WTC11 (cell line): ENCODE results near the gene NANOS1. TPM values are rescaled to one million over a fixed set of nuclear protein-coding genes. Genes with fewer than 3 reads are reported as not detected.

Experiments
- ATAC-seq: fragments of 200-7000 bp; cut with Tn5 transposase; 2 replicates; pipeline ENCODE4 v1.10.0; 2021; ENCODE audit warnings: mild to moderate bottlenecking, moderate library complexity
- CTCF ChIA-PET: fragments of 300-600 bp; sonication (Branson Sonifier 250); formaldehyde crosslinking; loops from one replicate; lab custom pipeline; 2021; ENCODE audit warnings: antibody characterized with exemption; lab: Charles Lee
- POLR2A ChIA-PET: fragments of 350-600 bp; sonication (Branson Sonifier 250); formaldehyde crosslinking; loops from one replicate; lab custom pipeline; 2021; ENCODE audit warnings: antibody characterized with exemption; lab: Charles Lee
- DNase-seq: peaks from one replicate; pipeline ENCODE4 v3.0.0; 2021; ENCODE audit warnings: low spot score
- H3K27ac Mint-ChIP-seq: 2 replicates; pipeline ENCODE4 v1.8.0; 2021; ENCODE audit warnings: mixed read lengths
- H3K27me3 Mint-ChIP-seq: 2 replicates; pipeline ENCODE4 v1.8.0; 2021; ENCODE audit warnings: low read depth, mild to moderate bottlenecking, moderate library complexity, mixed read lengths
- H3K36me3 Mint-ChIP-seq: 2 replicates; pipeline ENCODE4 v1.8.0; 2021; ENCODE audit warnings: mixed read lengths
- H3K4me1 Mint-ChIP-seq: 2 replicates; pipeline ENCODE4 v1.8.0; 2022; ENCODE audit warnings: mixed read lengths
- H3K4me3 Mint-ChIP-seq: 2 replicates; pipeline ENCODE4 v1.8.0; 2021; ENCODE audit warnings: mild to moderate bottlenecking, moderate library complexity, mixed read lengths
- H3K9me3 Mint-ChIP-seq: 2 replicates; pipeline ENCODE4 v1.8.0; 2021; ENCODE audit warnings: mixed read lengths
- CBFB ChIP-seq: sonication (generic); formaldehyde crosslinking; IDR thresholded peaks from 2 replicates; pipeline ENCODE4 v1.8.1; 2022; ENCODE audit warnings: mild to moderate bottlenecking, low read depth, missing genetic modification reagents
- ETV6 ChIP-seq: sonication (generic); formaldehyde crosslinking; IDR thresholded peaks from 2 replicates; pipeline ENCODE4 v1.8.1; 2022; ENCODE audit warnings: mild to moderate bottlenecking, missing genetic modification reagents
- FOXK1 ChIP-seq: sonication (generic); formaldehyde crosslinking; IDR thresholded peaks from 2 replicates; pipeline ENCODE4 v1.8.0; 2022; ENCODE audit warnings: mild to moderate bottlenecking, moderate library complexity, missing genetic modification reagents
- FOXP1 ChIP-seq: sonication (generic); formaldehyde crosslinking; IDR thresholded peaks from 2 replicates; pipeline ENCODE4 v1.8.0; 2022; ENCODE audit warnings: missing genetic modification reagents, mild to moderate bottlenecking, moderate library complexity, borderline replicate concordance
- FOXP4 ChIP-seq: sonication (generic); formaldehyde crosslinking; IDR thresholded peaks from 2 replicates; pipeline ENCODE4 v1.8.0; 2022; ENCODE audit warnings: mild to moderate bottlenecking, missing genetic modification reagents
- GRHL2 ChIP-seq: fragments of 250-450 bp; sonication (Bioruptor Pico); IDR thresholded peaks from 2 replicates; pipeline ENCODE4 v1.8.0; 2022; ENCODE audit warnings: mild to moderate bottlenecking, moderate library complexity; ENCODE audit not compliant: insufficient replicate concordance, severe bottlenecking
- GTF2I ChIP-seq: fragments of 250-450 bp; sonication (Bioruptor Pico); conservative IDR thresholded peaks from 2 replicates; pipeline ENCODE4 v1.4.0; 2021; ENCODE audit warnings: mild to moderate bottlenecking
- NR1H2 ChIP-seq: sonication (generic); formaldehyde crosslinking; IDR thresholded peaks from 2 replicates; pipeline ENCODE4 v1.9.0; 2021; ENCODE audit warnings: mild to moderate bottlenecking, moderate library complexity, missing genetic modification reagents
- PREB ChIP-seq: sonication (generic); formaldehyde crosslinking; IDR thresholded peaks from 2 replicates; pipeline ENCODE4 v1.8.1; 2022; ENCODE audit warnings: mild to moderate bottlenecking, missing genetic modification reagents, moderate library complexity, borderline replicate concordance
- RORB ChIP-seq: fragments of 250-450 bp; sonication (Bioruptor Pico); IDR thresholded peaks from 2 replicates; pipeline ENCODE4 v1.9.0; 2021; ENCODE audit warnings: mild to moderate bottlenecking
- ZNF121 ChIP-seq: sonication (generic); formaldehyde crosslinking; IDR thresholded peaks from 2 replicates; pipeline ENCODE4 v1.8.0; 2023; ENCODE audit warnings: missing genetic modification reagents
- total RNA-seq: library from RNA; stranded (reverse); gene quantifications from 3 replicates; pipeline ENCODE4 v1.2.3, GENCODE V29; 2021
- TF ChIP-seq, protein P1 (sequence below): sonication (generic); formaldehyde crosslinking; IDR thresholded peaks from 2 replicates; pipeline ENCODE4 v1.8.1; 2023; ENCODE audit warnings: mild to moderate bottlenecking, moderate library complexity, missing genetic modification reagents
- TF ChIP-seq, protein P2 (sequence below): sonication (generic); formaldehyde crosslinking; IDR thresholded peaks from 2 replicates; pipeline ENCODE4 v1.8.1; 2022; ENCODE audit warnings: low read depth, missing genetic modification reagents, borderline replicate concordance
- TF ChIP-seq, protein P3 (sequence below): fragments of 250-450 bp; sonication (Bioruptor Pico); conservative IDR thresholded peaks from 2 replicates; pipeline ENCODE4 v1.9.0; 2021; ENCODE audit warnings: mild to moderate bottlenecking
- TF ChIP-seq, protein P4 (sequence below): fragments of 250-450 bp; sonication (Bioruptor Pico); IDR thresholded peaks from 2 replicates; pipeline ENCODE4 v1.9.0; 2021; ENCODE audit warnings: mild to moderate bottlenecking
- TF ChIP-seq, protein P5 (sequence below): sonication (generic); formaldehyde crosslinking; IDR thresholded peaks from 2 replicates; pipeline ENCODE4 v1.8.1; 2023; ENCODE audit warnings: mild to moderate bottlenecking, missing genetic modification reagents, borderline replicate concordance

The NANOS1 gene
- total RNA-seq, 1 experiment from 2014 or later = 2.9 TPM

DNA sequence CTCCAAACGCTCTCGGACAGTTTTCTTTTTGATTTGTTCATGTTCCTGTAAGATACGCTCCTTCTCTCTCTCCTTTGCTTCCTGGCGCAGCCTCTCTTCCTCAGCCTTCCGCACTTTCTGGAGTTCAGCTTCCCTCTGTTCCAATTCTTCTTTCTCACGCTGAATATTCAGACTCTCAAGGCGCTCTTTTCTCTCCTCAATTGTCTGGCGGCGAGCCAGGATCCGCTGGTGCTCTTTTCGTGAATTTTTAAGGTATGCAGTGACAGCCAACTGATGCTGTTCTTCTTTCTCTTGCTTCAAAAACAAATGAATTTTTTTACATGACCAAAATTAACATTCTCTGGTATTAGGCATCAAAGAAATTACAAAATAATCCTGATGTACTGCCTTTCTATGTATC is 28.5 kb downstream of the NANOS1 start (continued):
- no peak for TF ChIP-seq FOXP4
- TF ChIP-seq, protein P1, sequence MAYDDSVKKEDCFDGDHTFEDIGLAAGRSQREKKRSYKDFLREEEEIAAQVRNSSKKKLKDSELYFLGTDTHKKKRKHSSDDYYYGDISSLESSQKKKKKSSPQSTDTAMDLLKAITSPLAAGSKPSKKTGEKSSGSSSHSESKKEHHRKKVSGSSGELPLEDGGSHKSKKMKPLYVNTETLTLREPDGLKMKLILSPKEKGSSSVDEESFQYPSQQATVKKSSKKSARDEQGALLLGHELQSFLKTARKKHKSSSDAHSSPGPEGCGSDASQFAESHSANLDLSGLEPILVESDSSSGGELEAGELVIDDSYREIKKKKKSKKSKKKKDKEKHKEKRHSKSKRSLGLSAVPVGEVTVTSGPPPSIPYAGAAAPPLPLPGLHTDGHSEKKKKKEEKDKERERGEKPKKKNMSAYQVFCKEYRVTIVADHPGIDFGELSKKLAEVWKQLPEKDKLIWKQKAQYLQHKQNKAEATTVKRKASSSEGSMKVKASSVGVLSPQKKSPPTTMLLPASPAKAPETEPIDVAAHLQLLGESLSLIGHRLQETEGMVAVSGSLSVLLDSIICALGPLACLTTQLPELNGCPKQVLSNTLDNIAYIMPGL (CRISPR knock-in tag) = no peak
- no peak for TF ChIP-seq PREB (CRISPR knock-in tag)
- TF ChIP-seq, protein P2, sequence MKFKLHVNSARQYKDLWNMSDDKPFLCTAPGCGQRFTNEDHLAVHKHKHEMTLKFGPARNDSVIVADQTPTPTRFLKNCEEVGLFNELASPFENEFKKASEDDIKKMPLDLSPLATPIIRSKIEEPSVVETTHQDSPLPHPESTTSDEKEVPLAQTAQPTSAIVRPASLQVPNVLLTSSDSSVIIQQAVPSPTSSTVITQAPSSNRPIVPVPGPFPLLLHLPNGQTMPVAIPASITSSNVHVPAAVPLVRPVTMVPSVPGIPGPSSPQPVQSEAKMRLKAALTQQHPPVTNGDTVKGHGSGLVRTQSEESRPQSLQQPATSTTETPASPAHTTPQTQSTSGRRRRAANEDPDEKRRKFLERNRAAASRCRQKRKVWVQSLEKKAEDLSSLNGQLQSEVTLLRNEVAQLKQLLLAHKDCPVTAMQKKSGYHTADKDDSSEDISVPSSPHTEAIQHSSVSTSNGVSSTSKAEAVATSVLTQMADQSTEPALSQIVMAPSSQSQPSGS = no peak
- TF ChIP-seq, protein P3, sequence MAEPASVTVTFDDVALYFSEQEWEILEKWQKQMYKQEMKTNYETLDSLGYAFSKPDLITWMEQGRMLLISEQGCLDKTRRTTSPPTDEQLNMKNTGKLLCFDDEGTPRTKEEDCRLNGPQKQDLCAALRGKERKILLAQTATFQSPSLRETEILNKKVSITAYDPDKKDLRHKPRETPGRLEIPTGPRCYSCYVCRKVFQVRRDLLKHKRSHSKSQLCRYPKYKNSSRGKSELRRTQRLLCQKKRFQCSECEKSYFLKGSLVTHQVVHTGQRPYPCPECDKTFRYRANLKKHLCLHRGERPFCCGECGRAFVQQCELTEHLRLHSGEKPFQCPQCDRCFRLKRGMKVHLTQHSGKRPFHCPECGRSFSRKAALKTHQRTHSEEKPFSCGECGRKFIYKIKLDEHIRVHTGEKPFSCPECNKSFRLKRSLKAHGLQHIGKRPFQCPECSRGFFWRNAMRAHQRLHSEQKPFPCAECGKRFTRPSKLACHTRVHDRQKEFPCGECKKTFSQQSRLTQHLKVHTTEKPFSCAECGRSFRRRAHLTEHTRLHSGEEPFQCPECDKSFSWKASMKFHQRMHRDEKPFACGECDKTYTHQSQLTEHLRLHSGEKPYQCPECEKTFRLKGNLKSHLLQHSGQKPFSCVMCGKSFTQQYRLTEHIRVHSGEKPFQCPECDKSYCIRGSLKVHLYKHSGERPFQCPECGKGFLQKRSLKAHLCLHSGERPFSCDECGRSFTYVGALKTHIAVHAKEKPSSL (CRISPR knock-in tag) = no peak
- no peak for TF ChIP-seq FOXP1 (CRISPR knock-in tag)
- TF ChIP-seq FOXK1 (CRISPR knock-in tag) = no peak
- TF ChIP-seq, all 79 proteins: peak for 0

DNA sequence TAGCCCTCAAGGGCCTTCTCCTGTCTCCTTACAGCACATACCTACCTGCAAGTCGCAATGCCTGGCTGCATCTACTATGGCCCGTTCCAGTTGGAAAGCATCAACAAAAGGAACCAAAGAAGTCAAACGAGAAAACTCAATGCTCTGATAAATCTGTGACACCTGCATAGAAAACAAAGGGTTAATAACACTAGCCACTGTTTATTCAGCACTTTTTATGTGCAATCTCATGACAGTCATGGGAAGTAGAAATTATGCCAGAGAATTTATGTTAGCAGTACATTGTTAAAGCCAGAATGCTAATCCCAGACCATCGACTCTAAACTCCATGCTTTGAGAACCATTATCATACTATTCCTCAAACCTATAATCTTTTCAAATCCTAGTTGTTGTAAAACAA is 30.0 kb downstream of the NANOS1 start:
- no peaks in the 10 kb centered on the region for H3K27me3 Mint-ChIP-seq
- H3K9me3 Mint-ChIP-seq = no peaks in the 10 kb centered on the region
- peaks cover 94% of the 10 kb centered on the region for H3K36me3 Mint-ChIP-seq
- CTCF ChIA-PET = no interaction called here
- ATAC-seq (no peak), DNase-seq (no peak)
- H3K4me1 Mint-ChIP-seq = no peaks in the 10 kb centered on the region
- H3K4me3 Mint-ChIP-seq = no peak overlapping the region
- POLR2A ChIA-PET = no interaction called here
- TF ChIP-seq ETV6 (CRISPR knock-in tag) (no peak), GTF2I (CRISPR knock-in tag) (no peak), CBFB (CRISPR knock-in tag) (no peak)
- no peak overlapping the region for H3K27ac Mint-ChIP-seq

GRCh38 chr10:119060107-119060506 is 30.6 kb downstream of the NANOS1 start:
- H3K4me1 Mint-ChIP-seq = no peaks in the 10 kb centered on the region
- no peak for DNase-seq
- H3K36me3 Mint-ChIP-seq = peaks cover 94% of the 10 kb centered on the region
- ATAC-seq = no peak
- H3K9me3 Mint-ChIP-seq = no peaks in the 10 kb centered on the region
- ChIA-PET POLR2A (no interaction called here), CTCF (no interaction called here)
- no peaks in the 10 kb centered on the region for H3K27me3 Mint-ChIP-seq
- no peak overlapping the region; the same call in 1 of the 2 replicates for H3K27ac Mint-ChIP-seq
- no peak overlapping the region for H3K4me3 Mint-ChIP-seq
- TF ChIP-seq RORB (CRISPR knock-in tag) (no peak), NR1H2 (CRISPR knock-in tag) (no peak), ZNF121 (CRISPR knock-in tag) (no peak), GRHL2 (CRISPR knock-in tag) (no peak)
- TF ChIP-seq, protein P1 (CRISPR knock-in tag) = no peak
- TF ChIP-seq, protein P4, sequence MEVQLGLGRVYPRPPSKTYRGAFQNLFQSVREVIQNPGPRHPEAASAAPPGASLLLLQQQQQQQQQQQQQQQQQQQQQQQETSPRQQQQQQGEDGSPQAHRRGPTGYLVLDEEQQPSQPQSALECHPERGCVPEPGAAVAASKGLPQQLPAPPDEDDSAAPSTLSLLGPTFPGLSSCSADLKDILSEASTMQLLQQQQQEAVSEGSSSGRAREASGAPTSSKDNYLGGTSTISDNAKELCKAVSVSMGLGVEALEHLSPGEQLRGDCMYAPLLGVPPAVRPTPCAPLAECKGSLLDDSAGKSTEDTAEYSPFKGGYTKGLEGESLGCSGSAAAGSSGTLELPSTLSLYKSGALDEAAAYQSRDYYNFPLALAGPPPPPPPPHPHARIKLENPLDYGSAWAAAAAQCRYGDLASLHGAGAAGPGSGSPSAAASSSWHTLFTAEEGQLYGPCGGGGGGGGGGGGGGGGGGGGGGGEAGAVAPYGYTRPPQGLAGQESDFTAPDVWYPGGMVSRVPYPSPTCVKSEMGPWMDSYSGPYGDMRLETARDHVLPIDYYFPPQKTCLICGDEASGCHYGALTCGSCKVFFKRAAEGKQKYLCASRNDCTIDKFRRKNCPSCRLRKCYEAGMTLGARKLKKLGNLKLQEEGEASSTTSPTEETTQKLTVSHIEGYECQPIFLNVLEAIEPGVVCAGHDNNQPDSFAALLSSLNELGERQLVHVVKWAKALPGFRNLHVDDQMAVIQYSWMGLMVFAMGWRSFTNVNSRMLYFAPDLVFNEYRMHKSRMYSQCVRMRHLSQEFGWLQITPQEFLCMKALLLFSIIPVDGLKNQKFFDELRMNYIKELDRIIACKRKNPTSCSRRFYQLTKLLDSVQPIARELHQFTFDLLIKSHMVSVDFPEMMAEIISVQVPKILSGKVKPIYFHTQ = no peak
- TF ChIP-seq, protein P5, sequence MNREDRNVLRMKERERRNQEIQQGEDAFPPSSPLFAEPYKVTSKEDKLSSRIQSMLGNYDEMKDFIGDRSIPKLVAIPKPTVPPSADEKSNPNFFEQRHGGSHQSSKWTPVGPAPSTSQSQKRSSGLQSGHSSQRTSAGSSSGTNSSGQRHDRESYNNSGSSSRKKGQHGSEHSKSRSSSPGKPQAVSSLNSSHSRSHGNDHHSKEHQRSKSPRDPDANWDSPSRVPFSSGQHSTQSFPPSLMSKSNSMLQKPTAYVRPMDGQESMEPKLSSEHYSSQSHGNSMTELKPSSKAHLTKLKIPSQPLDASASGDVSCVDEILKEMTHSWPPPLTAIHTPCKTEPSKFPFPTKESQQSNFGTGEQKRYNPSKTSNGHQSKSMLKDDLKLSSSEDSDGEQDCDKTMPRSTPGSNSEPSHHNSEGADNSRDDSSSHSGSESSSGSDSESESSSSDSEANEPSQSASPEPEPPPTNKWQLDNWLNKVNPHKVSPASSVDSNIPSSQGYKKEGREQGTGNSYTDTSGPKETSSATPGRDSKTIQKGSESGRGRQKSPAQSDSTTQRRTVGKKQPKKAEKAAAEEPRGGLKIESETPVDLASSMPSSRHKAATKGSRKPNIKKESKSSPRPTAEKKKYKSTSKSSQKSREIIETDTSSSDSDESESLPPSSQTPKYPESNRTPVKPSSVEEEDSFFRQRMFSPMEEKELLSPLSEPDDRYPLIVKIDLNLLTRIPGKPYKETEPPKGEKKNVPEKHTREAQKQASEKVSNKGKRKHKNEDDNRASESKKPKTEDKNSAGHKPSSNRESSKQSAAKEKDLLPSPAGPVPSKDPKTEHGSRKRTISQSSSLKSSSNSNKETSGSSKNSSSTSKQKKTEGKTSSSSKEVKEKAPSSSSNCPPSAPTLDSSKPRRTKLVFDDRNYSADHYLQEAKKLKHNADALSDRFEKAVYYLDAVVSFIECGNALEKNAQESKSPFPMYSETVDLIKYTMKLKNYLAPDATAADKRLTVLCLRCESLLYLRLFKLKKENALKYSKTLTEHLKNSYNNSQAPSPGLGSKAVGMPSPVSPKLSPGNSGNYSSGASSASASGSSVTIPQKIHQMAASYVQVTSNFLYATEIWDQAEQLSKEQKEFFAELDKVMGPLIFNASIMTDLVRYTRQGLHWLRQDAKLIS = no peak
